ENCODE data around the gene RARS1. TPM values are rescaled to one million over a fixed set of nuclear protein-coding genes. Genes with fewer than 3 reads are reported as not detected.

RARS1 gene
- total RNA-seq, 4 donors from 2014 or later, result 51.3 to 89.1 (median 75.9) TPM

DNA sequence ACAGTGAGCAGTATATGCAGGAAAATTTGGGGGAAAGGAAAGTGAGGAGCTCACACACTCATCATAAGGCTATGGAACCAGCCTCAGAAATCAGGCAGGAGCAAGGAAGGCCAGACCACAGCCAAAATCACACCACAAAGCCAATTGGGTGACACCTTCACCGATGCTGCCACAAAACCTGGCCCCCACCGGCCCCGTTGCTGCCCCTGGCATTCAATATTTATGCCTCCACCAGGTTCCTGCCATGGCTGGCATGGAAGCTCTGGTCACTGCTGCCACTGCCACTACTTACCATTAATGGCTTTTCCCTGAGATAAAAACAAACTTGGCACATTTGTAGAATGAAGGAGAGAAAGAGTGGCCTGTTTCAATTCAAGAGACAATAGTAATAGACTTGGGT, 28.7 kb upstream of the RARS1 start:
- WGBS, 2 donors (ENCODE audit: low coverage in 1 of 2), result 87 to 100% methylated on average over 3 of the region's 3 CpGs
- no peaks in the 10 kb centered on the region for H3K36me3 ChIP-seq
- H3K27ac ChIP-seq, result no peak overlapping the region
- H3K4me1 ChIP-seq, result no peaks in the 10 kb centered on the region
- TF ChIP-seq, protein P1, sequence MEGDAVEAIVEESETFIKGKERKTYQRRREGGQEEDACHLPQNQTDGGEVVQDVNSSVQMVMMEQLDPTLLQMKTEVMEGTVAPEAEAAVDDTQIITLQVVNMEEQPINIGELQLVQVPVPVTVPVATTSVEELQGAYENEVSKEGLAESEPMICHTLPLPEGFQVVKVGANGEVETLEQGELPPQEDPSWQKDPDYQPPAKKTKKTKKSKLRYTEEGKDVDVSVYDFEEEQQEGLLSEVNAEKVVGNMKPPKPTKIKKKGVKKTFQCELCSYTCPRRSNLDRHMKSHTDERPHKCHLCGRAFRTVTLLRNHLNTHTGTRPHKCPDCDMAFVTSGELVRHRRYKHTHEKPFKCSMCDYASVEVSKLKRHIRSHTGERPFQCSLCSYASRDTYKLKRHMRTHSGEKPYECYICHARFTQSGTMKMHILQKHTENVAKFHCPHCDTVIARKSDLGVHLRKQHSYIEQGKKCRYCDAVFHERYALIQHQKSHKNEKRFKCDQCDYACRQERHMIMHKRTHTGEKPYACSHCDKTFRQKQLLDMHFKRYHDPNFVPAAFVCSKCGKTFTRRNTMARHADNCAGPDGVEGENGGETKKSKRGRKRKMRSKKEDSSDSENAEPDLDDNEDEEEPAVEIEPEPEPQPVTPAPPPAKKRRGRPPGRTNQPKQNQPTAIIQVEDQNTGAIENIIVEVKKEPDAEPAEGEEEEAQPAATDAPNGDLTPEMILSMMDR (IDR thresholded peaks at IDR 0.05), result no peak
- no peak for TF ChIP-seq POLR2A (IDR thresholded peaks at IDR 0.05)
- TF ChIP-seq POLR2AphosphoS5 (IDR thresholded peaks at IDR 0.05), result no peak
- no peak for TF ChIP-seq EP300 (IDR thresholded peaks at IDR 0.05)
- no peak for ATAC-seq
- H3K9me3 ChIP-seq, result no peaks in the 10 kb centered on the region
- no peak overlapping the region for H3K4me3 ChIP-seq
- no peaks in the 10 kb centered on the region for H3K27me3 ChIP-seq

DNA sequence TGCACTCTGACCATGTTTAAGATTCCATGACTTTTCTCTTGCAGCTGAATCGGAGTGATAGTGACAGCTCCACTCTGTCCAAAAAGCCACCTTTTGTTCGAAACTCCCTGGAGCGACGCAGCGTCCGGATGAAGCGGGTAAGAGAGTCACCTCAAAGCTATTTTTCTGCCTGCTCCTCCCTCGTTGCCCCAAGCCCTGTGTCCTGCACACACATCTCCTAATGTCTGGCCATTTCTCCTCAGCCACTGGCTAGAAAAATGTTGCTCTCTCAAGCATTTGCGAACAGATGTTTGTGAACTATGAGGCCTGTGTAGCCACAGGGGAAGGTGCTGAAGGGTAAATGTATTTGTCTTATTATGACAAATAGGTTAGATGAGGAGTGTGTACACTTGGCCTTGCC, 25.7 kb upstream of the RARS1 start:
- TF ChIP-seq POLR2AphosphoS5 (IDR thresholded peaks at IDR 0.05) (no peak), POLR2A (IDR thresholded peaks at IDR 0.05) (no peak), EP300 (IDR thresholded peaks at IDR 0.05) (no peak)
- H3K27me3 ChIP-seq, result no peaks in the 10 kb centered on the region
- H3K4me3 ChIP-seq, result no peak overlapping the region
- H3K9me3 ChIP-seq, result no peaks in the 10 kb centered on the region
- H3K27ac ChIP-seq, result no peak overlapping the region
- ATAC-seq, result no peak
- H3K4me1 ChIP-seq, result no peaks in the 10 kb centered on the region
- WGBS, 2 donors (ENCODE audit: low coverage in 1 of 2), result 94 to 96% methylated on average over 8 to 9 of the region's 9 CpGs
- H3K36me3 ChIP-seq, result no peaks in the 10 kb centered on the region

DNA sequence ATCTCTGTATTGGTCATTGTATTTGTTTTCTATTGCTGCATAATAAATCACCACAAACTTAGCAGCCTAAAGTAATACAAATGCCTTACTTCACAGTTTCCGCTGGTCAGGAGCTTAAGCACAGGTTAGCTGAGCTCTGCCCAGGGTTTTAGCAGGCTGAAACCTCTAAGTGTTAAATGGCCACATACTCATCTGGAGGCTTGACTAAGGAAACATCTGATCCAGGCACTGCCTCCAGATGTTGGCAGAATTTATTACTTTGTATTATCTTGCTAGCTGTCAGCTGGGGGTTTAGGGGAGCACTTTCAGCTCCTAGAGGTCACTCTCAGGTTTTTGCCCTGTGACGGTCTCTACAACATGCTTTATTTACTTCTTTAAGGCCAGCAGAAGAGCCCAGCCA, 23.2 kb upstream of the RARS1 start:
- Histone ChIP-seq H3K4me3 (no peak overlapping the region), H3K27ac (no peak overlapping the region), H3K4me1 (no peaks in the 10 kb centered on the region), H3K9me3 (no peaks in the 10 kb centered on the region), H3K36me3 (no peaks in the 10 kb centered on the region), H3K27me3 (no peaks in the 10 kb centered on the region)
- TF ChIP-seq, protein P1 (IDR thresholded peaks at IDR 0.05), result no peak
- TF ChIP-seq EP300 (IDR thresholded peaks at IDR 0.05) (no peak), POLR2AphosphoS5 (IDR thresholded peaks at IDR 0.05) (no peak), POLR2A (IDR thresholded peaks at IDR 0.05) (no peak)
- ATAC-seq, result no peak
- WGBS, 2 donors (ENCODE audit: low coverage in 1 of 2), result 100% methylated on average over 1 of the region's 2 CpGs

DNA sequence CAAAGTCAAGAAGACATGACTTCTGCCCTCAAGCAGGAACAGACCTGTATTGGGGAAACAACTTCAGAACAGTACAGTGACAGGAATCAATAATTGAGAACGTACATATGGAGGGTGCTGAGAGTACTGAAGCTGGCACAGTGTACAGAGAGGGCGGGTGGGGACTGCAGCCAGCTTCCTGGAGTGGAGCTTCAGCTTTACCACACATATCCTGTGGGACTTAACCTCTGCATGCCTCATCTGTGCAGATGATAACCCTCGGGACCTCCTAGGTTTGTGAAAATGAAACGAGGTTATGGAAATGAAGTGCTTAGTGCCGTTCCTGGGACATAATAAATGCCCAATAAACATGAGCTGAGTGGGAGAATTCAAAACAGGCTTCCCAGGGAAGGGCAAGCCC, 22.1 kb upstream of the RARS1 start:
- TF ChIP-seq POLR2AphosphoS5 (IDR thresholded peaks at IDR 0.05), result no peak
- TF ChIP-seq EP300 (IDR thresholded peaks at IDR 0.05), result no peak
- TF ChIP-seq, protein P1 (IDR thresholded peaks at IDR 0.05), result no peak
- TF ChIP-seq POLR2A (IDR thresholded peaks at IDR 0.05), result no peak
- H3K9me3 ChIP-seq, result no peaks in the 10 kb centered on the region
- H3K36me3 ChIP-seq, result no peaks in the 10 kb centered on the region
- 39 to 76% methylated on average over 2 to 5 of the region's 5 CpGs for WGBS, 2 donors (ENCODE audit: low coverage in 1 of 2)
- no peaks in the 10 kb centered on the region for H3K4me1 ChIP-seq
- no peak for ATAC-seq
- H3K27me3 ChIP-seq, result no peaks in the 10 kb centered on the region
- no peak overlapping the region for H3K27ac ChIP-seq
- no peak overlapping the region for H3K4me3 ChIP-seq

DNA sequence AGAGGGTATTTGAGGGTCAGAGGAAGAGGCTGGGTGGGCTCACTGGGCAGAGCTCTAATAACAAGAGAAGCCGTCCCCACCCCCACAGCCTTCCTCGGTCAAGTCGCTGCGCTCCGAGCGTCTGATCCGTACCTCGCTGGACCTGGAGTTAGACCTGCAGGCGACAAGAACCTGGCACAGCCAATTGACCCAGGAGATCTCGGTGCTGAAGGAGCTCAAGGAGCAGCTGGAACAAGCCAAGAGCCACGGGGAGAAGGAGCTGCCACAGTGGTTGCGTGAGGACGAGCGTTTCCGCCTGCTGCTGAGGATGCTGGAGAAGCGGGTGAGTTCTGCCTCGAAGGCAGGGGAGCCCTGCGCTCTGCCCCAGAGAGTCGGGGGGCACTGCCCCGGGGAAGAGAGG, 21.6 kb upstream of the RARS1 start:
- no peaks in the 10 kb centered on the region for H3K27me3 ChIP-seq
- H3K36me3 ChIP-seq, result no peaks in the 10 kb centered on the region
- WGBS, 2 donors (ENCODE audit: low coverage in 1 of 2), result 81 to 96% methylated on average over 5 to 7 of the region's 20 CpGs
- H3K27ac ChIP-seq, result no peak overlapping the region
- H3K4me3 ChIP-seq, result no peak overlapping the region
- H3K9me3 ChIP-seq, result no peaks in the 10 kb centered on the region
- no peaks in the 10 kb centered on the region for H3K4me1 ChIP-seq
- no peak for ATAC-seq
- TF ChIP-seq, protein P1 (IDR thresholded peaks at IDR 0.05), result no peak
- TF ChIP-seq POLR2A (IDR thresholded peaks at IDR 0.05), result no peak
- TF ChIP-seq POLR2AphosphoS5 (IDR thresholded peaks at IDR 0.05), result no peak
- TF ChIP-seq EP300 (IDR thresholded peaks at IDR 0.05), result no peak

Data from gastroesophageal sphincter (tissue), 4 donors.